ENCODE data around the gene GRIA3.

GRIA3 gene

GRCh38 chrX:123324625-123325024 is 140.5 kb downstream of the GRIA3 start:
- ChIA-PET CTCF (interaction anchor here (0.6 kb wide), 2 partner anchors 141 to 1271 kb away, joined by 3 to 4 read pairs; partner anchors contain the start of gene GRIA3), POLR2A (no interaction called here)
- no peaks in the 10 kb centered on the region for H3K4me1 ChIP-seq (ENCODE audit: control insufficient read depth, insufficient read depth, low read length)
- H3K36me3 ChIP-seq (ENCODE audit: control insufficient read depth in 2 of 2, insufficient read depth in 1 of 2, low read length in 2 of 2), result no peaks in the 10 kb centered on the region
- no peak overlapping the region for H3K27ac ChIP-seq (ENCODE audit: extremely low read depth, low read depth, low read length)
- no peak for TF ChIP-seq ZNF433 (tag by site-specific recombination; IDR thresholded peaks at IDR 0.05; ENCODE audit: low read depth)
- no peak for TF ChIP-seq ZNF623 (tag by site-specific recombination; IDR thresholded peaks at IDR 0.05)
- TF ChIP-seq ZBTB6 (tag by site-specific recombination; IDR thresholded peaks at IDR 0.05), result no peak
- TF ChIP-seq YY2 (tag by site-specific recombination; IDR thresholded peaks at IDR 0.05), result no peak
- TF ChIP-seq ZBTB20 (tag by site-specific recombination; IDR thresholded peaks at IDR 0.05), result no peak
- H3K9me3 ChIP-seq (ENCODE audit: control insufficient read depth, insufficient read depth, low read depth, low read length), result no peaks in the 10 kb centered on the region
- H3K4me3 ChIP-seq (ENCODE audit: low read depth, low read length), result no peak overlapping the region

DNA sequence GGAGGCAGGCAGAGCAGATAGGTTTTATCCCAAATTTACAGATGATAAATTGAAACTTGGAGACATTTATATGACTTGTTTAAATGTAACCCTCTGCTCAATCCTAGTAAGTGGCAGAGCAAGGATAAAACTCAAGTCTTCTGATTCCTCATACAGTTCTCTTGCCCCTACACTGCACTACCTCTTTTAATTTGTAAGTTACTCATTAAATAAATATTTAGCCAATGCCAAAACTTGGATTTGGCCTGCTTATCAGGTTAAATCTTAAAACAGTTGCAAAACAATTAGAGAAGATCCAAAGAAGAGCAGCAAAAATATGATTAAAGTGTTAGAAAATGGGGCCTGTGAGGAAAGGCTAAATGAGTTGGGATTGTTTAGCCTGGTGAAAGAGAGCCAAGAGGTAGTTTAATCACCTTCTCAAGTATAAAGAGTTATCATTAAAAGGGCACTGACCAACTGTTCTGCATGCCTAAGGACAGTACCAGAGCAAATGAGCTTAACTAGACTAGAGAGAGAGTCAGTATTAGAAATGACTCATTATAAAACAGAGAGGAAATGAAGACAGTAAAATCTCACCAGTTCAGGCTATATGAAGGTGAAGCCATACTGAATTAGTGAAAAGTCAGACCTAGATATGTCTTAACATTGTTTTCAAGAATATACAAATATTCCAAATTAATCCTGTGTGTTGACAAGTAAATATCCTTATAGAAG is 146.3 kb downstream of the GRIA3 start:
- H3K9me3 ChIP-seq (ENCODE audit: control insufficient read depth, insufficient read depth, low read depth, low read length), result no peaks in the 10 kb centered on the region
- no peak for TF ChIP-seq TSHZ1 (tag by site-specific recombination; IDR thresholded peaks at IDR 0.05; ENCODE audit: borderline replicate concordance)
- no peak for TF ChIP-seq ZNF335 (tag by site-specific recombination; conservative IDR thresholded peaks at IDR 0.05)
- TF ChIP-seq HOXC10 (CRISPR knock-in tag; IDR thresholded peaks at IDR 0.05), result no peak
- ChIA-PET POLR2A (no interaction called here), CTCF (no interaction called here)
- no peak overlapping the region for H3K4me3 ChIP-seq (ENCODE audit: low read depth, low read length)
- H3K27ac ChIP-seq (ENCODE audit: extremely low read depth, low read depth, low read length), result no peak overlapping the region
- H3K36me3 ChIP-seq (ENCODE audit: control insufficient read depth in 2 of 2, insufficient read depth in 1 of 2, low read length in 2 of 2), result no peaks in the 10 kb centered on the region
- H3K4me1 ChIP-seq (ENCODE audit: control insufficient read depth, insufficient read depth, low read length), result no peaks in the 10 kb centered on the region

DNA sequence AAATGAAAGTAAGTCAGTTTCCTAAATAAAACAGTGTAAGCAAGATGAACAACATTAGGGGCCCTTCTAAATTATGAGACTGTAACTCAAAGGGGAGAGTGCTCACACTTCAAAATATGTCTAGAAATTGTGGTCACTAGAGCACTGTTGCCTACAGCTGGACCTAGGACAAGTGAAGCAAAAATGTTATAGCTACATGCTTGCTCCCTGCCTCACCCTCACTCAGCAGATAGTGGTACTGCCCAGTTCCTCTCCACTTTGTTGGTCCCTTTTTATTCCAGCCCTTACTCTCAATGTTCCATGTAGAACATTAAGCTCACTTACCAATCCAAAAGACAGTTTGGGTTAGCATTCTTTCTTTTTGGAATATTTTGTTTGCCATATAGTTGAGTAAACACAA is 147.3 kb downstream of the GRIA3 start:
- Histone ChIP-seq H3K9me3 (ENCODE audit: control insufficient read depth, insufficient read depth, low read depth, low read length) (no peaks in the 10 kb centered on the region), H3K4me1 (ENCODE audit: control insufficient read depth, insufficient read depth, low read length) (no peaks in the 10 kb centered on the region), H3K4me3 (ENCODE audit: low read depth, low read length) (no peak overlapping the region), H3K27ac (ENCODE audit: extremely low read depth, low read depth, low read length) (no peak overlapping the region), H3K36me3 (ENCODE audit: control insufficient read depth in 2 of 2, insufficient read depth in 1 of 2, low read length in 2 of 2) (no peaks in the 10 kb centered on the region)
- CTCF ChIA-PET, result interaction anchor here (0.9 kb wide), 1 partner anchor 11 kb away, joined by 3 read pairs; no protein-coding TSS in a partner anchor
- POLR2A ChIA-PET, result no interaction called here
- no peak for TF ChIP-seq SP7 (tag by site-specific recombination; IDR thresholded peaks at IDR 0.05)
- no peak for TF ChIP-seq HOXC10 (CRISPR knock-in tag; IDR thresholded peaks at IDR 0.05)
- TF ChIP-seq KLF9 (tag by site-specific recombination; IDR thresholded peaks at IDR 0.05; ENCODE audit: low read depth), result no peak
- no peak for TF ChIP-seq GLIS1 (tag by site-specific recombination; IDR thresholded peaks at IDR 0.05)
- TF ChIP-seq, protein P1, sequence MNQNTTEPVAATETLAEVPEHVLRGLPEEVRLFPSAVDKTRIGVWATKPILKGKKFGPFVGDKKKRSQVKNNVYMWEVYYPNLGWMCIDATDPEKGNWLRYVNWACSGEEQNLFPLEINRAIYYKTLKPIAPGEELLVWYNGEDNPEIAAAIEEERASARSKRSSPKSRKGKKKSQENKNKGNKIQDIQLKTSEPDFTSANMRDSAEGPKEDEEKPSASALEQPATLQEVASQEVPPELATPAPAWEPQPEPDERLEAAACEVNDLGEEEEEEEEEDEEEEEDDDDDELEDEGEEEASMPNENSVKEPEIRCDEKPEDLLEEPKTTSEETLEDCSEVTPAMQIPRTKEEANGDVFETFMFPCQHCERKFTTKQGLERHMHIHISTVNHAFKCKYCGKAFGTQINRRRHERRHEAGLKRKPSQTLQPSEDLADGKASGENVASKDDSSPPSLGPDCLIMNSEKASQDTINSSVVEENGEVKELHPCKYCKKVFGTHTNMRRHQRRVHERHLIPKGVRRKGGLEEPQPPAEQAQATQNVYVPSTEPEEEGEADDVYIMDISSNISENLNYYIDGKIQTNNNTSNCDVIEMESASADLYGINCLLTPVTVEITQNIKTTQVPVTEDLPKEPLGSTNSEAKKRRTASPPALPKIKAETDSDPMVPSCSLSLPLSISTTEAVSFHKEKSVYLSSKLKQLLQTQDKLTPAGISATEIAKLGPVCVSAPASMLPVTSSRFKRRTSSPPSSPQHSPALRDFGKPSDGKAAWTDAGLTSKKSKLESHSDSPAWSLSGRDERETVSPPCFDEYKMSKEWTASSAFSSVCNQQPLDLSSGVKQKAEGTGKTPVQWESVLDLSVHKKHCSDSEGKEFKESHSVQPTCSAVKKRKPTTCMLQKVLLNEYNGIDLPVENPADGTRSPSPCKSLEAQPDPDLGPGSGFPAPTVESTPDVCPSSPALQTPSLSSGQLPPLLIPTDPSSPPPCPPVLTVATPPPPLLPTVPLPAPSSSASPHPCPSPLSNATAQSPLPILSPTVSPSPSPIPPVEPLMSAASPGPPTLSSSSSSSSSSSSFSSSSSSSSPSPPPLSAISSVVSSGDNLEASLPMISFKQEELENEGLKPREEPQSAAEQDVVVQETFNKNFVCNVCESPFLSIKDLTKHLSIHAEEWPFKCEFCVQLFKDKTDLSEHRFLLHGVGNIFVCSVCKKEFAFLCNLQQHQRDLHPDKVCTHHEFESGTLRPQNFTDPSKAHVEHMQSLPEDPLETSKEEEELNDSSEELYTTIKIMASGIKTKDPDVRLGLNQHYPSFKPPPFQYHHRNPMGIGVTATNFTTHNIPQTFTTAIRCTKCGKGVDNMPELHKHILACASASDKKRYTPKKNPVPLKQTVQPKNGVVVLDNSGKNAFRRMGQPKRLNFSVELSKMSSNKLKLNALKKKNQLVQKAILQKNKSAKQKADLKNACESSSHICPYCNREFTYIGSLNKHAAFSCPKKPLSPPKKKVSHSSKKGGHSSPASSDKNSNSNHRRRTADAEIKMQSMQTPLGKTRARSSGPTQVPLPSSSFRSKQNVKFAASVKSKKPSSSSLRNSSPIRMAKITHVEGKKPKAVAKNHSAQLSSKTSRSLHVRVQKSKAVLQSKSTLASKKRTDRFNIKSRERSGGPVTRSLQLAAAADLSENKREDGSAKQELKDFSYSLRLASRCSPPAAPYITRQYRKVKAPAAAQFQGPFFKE (tag by site-specific recombination; IDR thresholded peaks at IDR 0.05; ENCODE audit: borderline replicate concordance), result no peak
- no peak for TF ChIP-seq ZNF670 (tag by site-specific recombination; IDR thresholded peaks at IDR 0.05; ENCODE audit: low read depth)
- no peak for TF ChIP-seq REPIN1 (tag by site-specific recombination; IDR thresholded peaks at IDR 0.05; ENCODE audit: low read depth)
- no peak for TF ChIP-seq ZNF621 (tag by site-specific recombination; IDR thresholded peaks at IDR 0.05)
- no peak for TF ChIP-seq ZNF423 (tag by site-specific recombination; IDR thresholded peaks at IDR 0.05)
- TF ChIP-seq ZNF792 (tag by site-specific recombination; IDR thresholded peaks at IDR 0.05), result no peak
- TF ChIP-seq, protein P2, sequence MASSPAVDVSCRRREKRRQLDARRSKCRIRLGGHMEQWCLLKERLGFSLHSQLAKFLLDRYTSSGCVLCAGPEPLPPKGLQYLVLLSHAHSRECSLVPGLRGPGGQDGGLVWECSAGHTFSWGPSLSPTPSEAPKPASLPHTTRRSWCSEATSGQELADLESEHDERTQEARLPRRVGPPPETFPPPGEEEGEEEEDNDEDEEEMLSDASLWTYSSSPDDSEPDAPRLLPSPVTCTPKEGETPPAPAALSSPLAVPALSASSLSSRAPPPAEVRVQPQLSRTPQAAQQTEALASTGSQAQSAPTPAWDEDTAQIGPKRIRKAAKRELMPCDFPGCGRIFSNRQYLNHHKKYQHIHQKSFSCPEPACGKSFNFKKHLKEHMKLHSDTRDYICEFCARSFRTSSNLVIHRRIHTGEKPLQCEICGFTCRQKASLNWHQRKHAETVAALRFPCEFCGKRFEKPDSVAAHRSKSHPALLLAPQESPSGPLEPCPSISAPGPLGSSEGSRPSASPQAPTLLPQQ (tag by site-specific recombination; IDR thresholded peaks at IDR 0.05), result no peak
- no peak for TF ChIP-seq ZFP3 (tag by site-specific recombination; IDR thresholded peaks at IDR 0.05; ENCODE audit: low read depth)
- TF ChIP-seq ZNF626 (tag by site-specific recombination; IDR thresholded peaks at IDR 0.05), result no peak
